GM18505 (cell line): Measurements from ENCODE around the gene OSBPL6.

Source experiments
- ATAC-seq: cut with Tn5 transposase; IDR thresholded peaks from one replicate; pipeline ENCODE4 v1.9.1; 2021; ENCODE audit not compliant: unreplicated experiment
- POLR2A ChIP-seq: IDR thresholded peaks from 4 replicates; pipeline ENCODE4 v1.6.1; 2011; ENCODE audit warnings: borderline replicate concordance; ENCODE audit not compliant: insufficient read depth, insufficient read length; ENCODE audit errors: extremely low read depth

The OSBPL6 gene

DNA sequence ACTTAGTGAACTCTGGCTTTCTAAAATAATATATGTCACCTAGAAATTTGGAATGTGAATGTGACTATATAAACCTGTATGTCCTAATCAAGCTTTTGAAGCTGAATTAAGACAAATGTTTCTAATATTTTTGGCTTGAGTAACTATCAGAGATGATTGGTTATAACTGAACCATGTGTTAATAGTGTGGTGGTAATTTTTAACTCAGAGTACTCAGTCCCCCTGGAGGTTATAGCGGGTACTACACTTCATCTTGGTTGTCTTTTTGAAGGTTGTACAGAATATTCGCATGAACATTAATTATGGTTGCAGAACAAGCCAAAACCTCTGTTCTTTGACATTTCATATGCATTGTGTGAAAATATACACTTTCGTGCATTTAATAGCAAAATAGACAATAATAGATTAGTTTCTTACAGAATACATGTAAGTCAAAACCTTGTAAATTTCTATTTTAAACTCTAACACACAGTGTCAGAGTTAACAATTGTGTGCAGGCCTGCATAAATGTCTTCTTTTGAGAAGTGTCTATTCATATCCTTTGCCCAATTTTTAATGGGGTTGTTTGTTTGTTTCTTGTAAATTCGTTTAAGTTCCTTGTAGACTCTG is 86.0 kb downstream of the OSBPL6 start:
- ATAC-seq, result no peak
- no peak for TF ChIP-seq POLR2A

DNA sequence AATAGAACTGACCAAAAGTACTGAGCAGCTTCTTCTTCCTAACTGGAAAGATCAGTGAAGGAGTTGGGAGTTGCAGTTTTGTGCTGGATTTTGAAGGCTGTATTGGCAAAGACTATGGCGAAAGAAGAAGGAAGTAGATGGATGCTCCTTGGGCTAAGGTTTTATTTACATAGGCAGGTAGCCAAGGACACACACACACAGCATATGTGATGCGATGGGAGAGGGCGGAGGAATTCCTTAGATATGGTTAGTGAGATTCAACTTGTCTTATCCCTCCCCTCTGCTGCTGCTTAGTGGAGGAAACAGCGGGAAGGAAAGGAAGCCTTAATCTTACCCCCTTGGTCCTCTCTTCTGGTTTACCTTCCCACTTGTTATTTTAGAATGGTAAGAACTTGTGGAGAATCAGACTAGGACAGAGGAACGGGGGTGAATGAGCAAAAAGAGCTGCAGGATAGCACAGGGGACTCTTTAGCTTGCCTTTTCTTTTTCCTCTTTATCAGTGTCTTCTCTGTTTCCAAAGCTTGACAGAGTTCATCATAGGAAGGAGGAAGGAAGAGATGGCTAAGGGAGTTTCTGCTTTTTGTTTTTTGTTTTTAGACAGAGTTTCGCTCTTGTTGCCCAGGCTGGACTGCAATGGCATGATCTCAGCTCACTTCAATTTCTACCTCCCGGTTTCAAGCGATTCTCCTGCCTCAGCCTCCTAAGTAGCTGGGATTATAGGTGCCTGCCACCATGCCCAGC is 87.9 kb downstream of the OSBPL6 start:
- ATAC-seq, result no peak
- no peak for TF ChIP-seq POLR2A

DNA sequence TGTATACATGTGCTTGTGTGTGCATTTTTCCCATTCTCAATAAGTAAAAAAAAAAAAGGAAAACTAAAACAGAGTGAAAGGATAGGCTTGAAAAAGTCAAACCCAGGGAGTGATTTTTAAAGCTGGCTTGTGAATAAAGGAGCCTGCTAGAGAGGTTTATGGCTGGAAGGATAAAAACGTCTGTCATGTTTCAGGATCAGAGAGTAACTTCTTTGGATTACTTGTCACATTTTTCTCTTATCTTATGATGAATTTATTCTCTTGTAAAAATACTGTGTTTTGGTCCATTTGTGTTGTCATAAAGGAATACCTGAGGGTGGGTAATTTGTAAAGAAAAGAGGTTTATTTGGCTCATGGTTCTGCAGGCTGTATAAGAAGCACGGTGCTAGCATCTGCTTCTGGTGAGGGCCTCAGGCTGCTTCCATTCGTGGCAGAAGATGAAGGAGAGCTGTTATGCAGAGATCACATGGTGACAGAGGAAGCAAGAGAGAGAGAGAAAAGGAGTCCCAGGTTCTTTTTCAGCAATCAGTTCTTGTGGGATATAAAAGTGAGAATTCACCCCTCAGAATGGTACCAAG is 89.1 kb downstream of the OSBPL6 start:
- TF ChIP-seq POLR2A, result no peak
- ATAC-seq, result no peak

DNA sequence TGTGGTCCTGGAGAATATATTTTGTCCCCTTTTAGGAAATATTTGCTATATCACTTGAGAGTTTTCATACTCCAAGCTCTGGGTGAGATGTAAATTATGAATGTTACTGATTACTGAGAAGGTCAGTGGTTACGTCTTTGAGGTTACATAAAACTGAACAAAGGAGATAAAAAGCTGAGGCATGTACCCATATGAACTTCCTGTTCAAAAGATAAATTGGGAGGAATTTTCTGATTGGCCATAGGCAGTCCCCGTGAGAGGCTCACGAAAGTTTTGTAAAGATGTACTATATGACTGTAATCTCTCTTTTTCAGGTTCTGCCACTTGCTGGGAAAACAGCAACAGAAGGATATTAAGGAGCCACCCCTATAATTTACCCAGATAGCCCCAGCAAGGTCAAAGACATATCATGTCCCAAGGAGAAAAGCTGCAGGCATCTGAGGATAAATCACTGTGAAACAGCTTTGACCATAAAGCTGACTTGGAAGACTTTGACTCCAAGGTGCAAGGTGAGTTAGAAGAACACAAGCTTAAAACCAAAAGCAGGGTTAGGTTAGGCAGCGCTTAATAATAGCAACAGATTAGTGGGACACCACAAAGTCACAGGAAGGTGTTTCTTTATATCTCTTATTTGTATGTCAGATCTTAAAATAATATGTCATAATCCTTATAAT is 90.4 kb downstream of the OSBPL6 start:
- no peak for TF ChIP-seq POLR2A
- no peak for ATAC-seq

DNA sequence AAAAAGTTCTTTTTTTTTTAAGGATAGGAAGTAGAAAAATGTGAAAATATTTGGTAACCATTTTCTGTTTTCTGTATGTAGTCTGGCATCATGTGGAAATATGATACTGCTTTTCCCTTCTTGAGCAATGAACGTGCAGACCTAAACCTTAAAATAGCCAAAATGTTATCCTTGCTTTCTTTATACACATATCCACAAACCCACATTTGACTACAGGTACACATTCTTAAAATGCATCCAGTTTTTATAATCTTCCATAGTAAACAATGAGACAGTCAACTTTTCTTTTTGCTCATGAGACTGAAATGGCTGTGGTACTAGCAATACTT is 90.9 kb downstream of the OSBPL6 start:
- no peak for ATAC-seq
- no peak for TF ChIP-seq POLR2A

DNA sequence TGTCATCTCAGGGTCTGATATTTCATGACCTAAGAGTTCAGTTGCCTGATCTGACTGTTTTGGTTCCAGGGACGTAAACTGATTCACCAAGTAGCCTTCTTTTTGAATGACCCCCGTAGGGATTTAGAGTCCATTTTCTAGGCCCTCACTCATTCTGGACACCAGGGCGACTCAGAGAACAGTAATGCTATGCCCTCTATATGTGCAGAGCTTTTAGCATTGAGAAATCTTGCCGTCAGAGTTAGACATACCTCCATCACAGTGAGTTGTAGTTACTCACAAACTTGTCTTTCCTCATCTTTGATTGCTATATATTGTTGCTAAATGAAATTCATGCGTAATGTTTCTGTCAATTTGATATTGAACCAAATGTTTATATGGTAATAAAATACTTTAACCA is 92.3 kb downstream of the OSBPL6 start:
- ATAC-seq, result no peak
- no peak for TF ChIP-seq POLR2A

DNA sequence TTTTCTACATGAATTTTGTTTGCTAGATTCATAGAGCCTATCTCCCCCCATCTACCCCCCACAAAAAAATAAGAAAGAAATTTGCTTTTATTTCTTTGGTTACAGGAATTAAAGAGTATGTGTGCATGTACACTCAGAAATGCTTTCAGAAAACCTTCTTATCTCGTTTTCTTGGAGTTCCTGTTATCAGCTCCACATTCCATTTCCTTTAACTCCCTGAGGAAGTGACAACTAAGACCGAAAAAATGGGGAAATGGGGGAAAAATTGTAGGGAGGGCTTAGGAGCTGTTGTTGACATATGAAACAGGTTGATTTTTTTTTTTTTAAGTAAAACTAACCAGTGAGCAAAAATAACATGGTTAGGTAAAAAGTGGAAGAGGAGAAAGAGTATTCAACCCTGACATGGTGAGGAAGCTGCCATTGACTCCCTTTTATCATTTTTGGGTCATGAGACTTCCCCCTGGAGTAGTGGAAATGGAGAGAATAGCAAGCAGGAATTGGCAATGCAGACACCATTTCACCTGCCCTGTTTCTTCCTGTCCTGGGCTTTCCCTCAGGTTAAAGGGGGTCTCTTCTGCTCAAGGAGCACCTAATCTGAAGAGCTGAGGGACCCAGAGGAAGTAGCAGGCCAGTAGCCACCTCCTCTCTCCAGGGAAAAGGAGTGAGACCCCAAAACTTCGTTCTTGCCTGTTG is 93.5 kb downstream of the OSBPL6 start:
- TF ChIP-seq POLR2A, result no peak
- no peak for ATAC-seq

DNA sequence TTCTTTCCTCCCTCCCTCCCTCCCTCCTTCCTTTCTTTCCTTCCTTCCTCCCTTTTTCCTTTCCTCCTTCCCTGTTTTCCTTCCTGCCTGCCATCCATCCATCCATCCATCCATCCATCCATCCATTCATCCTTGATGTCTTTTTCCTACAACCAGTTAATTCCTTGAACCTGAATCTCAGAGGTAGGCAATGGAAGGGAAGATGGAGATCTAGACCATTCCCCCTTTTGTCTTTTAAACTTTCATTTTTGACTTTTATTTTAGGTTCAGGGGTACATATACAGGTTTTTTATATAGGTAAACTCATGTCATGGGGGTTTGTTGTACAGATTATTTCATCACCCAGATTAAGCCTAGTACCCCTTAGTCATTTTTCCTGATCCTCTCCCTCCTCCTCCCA is 97.4 kb downstream of the OSBPL6 start:
- no peak for ATAC-seq
- no peak for TF ChIP-seq POLR2A

DNA sequence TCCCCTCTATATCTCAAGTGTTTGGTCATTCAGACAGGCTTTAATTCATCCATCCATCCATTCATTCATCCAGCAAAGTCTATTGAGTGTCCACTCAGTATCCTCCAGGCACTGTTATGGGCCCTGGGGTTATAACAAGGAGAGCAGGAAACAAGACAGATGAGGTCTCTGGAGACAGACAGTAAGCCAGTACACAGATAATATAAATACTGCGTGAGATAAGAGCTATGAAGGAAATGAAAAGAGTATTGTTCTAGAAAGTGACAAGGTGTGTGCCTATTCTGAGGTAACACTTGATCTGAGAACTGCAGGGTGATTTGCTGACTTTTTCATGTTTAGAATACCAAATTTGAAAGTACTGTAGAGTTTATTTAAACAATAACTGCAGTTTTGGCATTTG is 98.3 kb downstream of the OSBPL6 start:
- TF ChIP-seq POLR2A, result no peak
- no peak for ATAC-seq

DNA sequence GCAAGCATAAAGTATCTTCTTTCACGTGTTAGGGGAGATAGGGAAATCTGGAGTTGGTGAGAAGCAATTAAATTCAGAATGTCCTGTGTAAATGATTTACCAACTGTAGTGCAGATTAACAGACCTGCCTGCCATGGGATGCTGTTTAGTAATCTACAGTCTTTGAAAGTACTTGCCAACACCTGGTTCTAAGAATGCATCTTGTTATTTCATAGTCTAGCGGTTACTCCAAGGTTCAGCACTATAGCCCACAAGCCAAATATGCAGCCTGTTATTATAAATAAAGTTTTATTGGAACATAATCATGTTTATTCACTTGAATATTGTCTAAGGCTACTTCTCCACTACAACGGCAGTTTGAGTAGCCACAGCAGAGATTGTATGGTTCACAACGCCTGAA is 100.8 kb downstream of the OSBPL6 start:
- TF ChIP-seq POLR2A, result no peak
- ATAC-seq, result no peak

DNA sequence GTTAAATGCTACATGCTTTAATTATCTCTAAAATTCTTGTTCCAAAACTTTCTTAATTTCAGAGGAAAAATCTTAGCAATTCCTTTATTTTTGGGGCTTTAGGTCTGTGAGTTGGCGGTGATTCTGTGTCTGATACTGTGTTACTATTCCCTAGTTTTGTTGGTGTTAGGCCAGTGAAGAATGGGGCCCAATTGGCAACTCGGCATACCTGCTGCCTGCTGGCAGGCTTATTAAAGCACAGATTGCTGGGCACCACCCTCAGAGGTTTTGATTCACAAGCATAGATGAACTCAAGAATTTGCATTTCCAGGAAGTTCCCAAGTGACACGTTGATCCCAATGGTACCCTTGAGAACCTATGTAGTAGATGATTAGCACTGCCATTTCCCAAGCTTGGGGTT is 101.6 kb downstream of the OSBPL6 start:
- ATAC-seq, result no peak

DNA sequence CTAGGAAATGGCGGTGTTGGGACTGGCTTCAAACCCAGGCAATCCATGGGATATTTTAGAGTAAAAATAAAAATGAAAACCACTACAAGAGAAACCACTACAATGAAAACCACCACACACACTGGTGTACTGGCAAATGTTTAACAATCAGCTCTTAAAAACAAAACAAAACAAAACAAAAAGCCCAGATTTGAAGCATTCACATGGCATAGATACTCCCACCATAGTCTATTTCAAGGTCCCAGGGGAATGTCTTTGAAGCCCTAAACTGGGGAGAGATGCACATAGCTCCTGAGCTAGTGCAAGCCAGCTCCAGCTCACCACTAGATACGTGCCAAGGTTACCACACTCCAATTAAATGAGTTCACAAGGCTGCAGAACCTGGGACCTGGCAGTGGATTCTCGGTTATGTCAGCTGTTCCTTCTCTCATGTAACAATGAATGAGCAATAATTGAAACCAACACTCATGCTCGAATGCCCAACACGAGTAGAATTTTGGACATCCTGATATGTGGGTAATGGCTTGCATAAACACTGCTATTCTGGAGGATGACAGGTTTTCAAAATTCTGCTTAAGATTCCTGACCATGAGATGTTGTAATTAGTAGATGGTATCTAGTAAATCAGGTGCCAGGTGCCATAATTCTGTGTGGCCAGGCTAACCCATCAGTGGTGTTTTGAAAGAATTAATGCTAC is 102.2 kb downstream of the OSBPL6 start:
- TF ChIP-seq POLR2A, result no peak
- ATAC-seq, result no peak

More for the DNA sequence above, 101.6 kb downstream of the OSBPL6 start:
- no peak for TF ChIP-seq POLR2A

DNA sequence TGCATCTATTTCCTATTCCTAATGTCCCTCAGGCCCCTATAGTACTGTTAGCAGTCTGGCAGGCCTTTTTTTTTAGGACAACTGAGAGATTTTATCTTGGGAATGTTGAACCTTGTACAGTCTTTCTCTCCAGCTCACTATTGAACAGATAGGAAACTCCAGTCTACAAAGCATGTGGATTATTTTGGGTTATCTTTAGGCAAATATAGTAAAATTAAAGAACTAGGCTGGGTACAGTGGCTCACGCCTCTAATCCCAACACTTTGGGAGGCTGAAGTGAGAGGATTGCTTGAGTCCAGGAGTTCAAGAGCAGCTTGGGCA is 102.7 kb downstream of the OSBPL6 start:
- no peak for TF ChIP-seq POLR2A
- ATAC-seq, result no peak
